ENCODE data around the gene TENM3. TPM values are rescaled to one million over a fixed set of nuclear protein-coding genes. Genes with fewer than 3 reads are reported as not detected.

TENM3 gene
- total RNA-seq, 1 donor from 2014 or later: 124 TPM

GRCh38 chr4:182699201-182699600 lies 456.0 kb downstream of the TENM3 start:
- Mint-ChIP-seq H3K4me1 (ENCODE audit: low read depth, unreplicated experiment) (peaks cover 6% of the 10 kb centered on the region), H3K9me3 (ENCODE audit: unreplicated experiment) (no peaks in the 10 kb centered on the region), H3K27ac (ENCODE audit: unreplicated experiment) (no peak overlapping the region), H3K4me3 (ENCODE audit: unreplicated experiment) (no peak overlapping the region), H3K36me3 (ENCODE audit: unreplicated experiment) (no peaks in the 10 kb centered on the region), H3K27me3 (ENCODE audit: unreplicated experiment) (no peaks in the 10 kb centered on the region)
- no peak for DNase-seq
- TF ChIP-seq CTCF (IDR thresholded peaks at IDR 0.05; ENCODE audit: partially characterized antibody, unreplicated experiment): no peak

- Mint-ChIP-seq H3K9me3 (ENCODE audit: unreplicated experiment) (no peaks in the 10 kb centered on the region), H3K36me3 (ENCODE audit: unreplicated experiment) (no peaks in the 10 kb centered on the region), H3K4me1 (ENCODE audit: low read depth, unreplicated experiment) (peaks cover 6% of the 10 kb centered on the region), H3K4me3 (ENCODE audit: unreplicated experiment) (no peak overlapping the region), H3K27ac (ENCODE audit: unreplicated experiment) (no peak overlapping the region), H3K27me3 (ENCODE audit: unreplicated experiment) (no peaks in the 10 kb centered on the region)
- TF ChIP-seq CTCF (IDR thresholded peaks at IDR 0.05; ENCODE audit: partially characterized antibody, unreplicated experiment): no peak
- DNase-seq: no peak
Observed at GRCh38 chr4:182699795-182700194, 456.6 kb downstream of the TENM3 start.

DNA sequence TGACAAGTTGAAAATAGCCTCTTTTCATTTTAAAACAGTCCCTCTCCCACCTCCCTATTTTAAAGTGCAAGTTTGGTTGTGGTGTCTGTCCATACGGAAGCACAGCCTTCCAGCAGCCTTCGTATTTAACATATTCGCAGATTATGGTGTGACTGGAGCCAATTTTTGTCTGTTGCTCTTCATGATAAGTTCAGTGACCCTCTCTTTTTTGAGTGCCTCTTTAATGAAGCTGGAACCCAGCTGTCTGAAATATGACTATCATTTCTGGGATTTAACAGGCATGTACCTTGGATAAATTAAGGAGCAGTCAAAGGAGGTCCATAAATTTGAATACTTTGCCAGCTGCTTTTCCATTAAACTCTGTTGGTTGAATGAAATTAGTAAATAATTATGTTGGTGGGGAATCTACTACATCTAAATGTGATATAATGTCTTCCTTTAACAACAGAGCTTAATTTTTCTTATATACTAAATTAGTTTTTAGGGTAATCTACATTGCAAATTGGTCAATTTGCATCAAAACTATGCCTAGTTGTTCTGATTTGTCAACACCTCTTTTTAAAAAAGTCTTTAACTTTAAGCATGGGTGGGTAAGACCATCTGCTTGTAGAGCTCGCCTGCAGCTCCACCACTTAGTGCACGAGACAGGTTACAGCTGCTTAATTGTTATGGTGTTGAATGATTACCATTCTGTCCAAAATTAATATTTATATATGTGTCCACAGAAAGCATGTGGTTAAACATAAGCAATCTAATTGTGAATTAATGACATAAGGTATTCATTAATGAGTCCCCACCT lies 457.4 kb downstream of the TENM3 start:
- no peak for DNase-seq
- H3K36me3 Mint-ChIP-seq (ENCODE audit: unreplicated experiment): no peaks in the 10 kb centered on the region
- H3K4me3 Mint-ChIP-seq (ENCODE audit: unreplicated experiment): no peak overlapping the region
- H3K9me3 Mint-ChIP-seq (ENCODE audit: unreplicated experiment): no peaks in the 10 kb centered on the region
- TF ChIP-seq CTCF (IDR thresholded peaks at IDR 0.05; ENCODE audit: partially characterized antibody, unreplicated experiment): no peak
- H3K27ac Mint-ChIP-seq (ENCODE audit: unreplicated experiment): no peak overlapping the region
- peaks cover 6% of the 10 kb centered on the region for H3K4me1 Mint-ChIP-seq (ENCODE audit: low read depth, unreplicated experiment)
- no peaks in the 10 kb centered on the region for H3K27me3 Mint-ChIP-seq (ENCODE audit: unreplicated experiment)

DNA sequence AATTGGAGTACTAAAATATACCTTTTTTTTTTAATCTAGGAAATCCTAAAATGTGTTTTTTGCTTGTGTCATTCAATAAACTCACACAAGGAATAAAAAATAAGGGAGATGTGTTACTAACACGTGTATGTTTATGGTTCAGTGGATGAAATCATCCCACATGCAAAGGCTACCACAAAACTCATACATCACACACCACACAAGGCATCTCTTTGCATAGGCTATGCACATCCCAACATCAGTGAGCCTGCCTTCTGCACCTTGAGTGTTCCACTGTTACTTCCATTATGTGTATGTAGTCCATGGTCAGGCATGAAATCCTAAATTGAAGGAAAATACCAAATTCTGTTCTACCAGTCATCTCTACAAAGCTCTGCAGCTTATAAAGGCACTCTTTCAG lies 460.9 kb downstream of the TENM3 start:
- no peak overlapping the region for H3K4me3 Mint-ChIP-seq (ENCODE audit: unreplicated experiment)
- H3K4me1 Mint-ChIP-seq (ENCODE audit: low read depth, unreplicated experiment): peaks cover 6% of the 10 kb centered on the region
- DNase-seq: no peak
- H3K9me3 Mint-ChIP-seq (ENCODE audit: unreplicated experiment): no peaks in the 10 kb centered on the region
- no peak overlapping the region for H3K27ac Mint-ChIP-seq (ENCODE audit: unreplicated experiment)
- H3K36me3 Mint-ChIP-seq (ENCODE audit: unreplicated experiment): no peaks in the 10 kb centered on the region
- no peak for TF ChIP-seq CTCF (IDR thresholded peaks at IDR 0.05; ENCODE audit: partially characterized antibody, unreplicated experiment)
- no peaks in the 10 kb centered on the region for H3K27me3 Mint-ChIP-seq (ENCODE audit: unreplicated experiment)

DNA sequence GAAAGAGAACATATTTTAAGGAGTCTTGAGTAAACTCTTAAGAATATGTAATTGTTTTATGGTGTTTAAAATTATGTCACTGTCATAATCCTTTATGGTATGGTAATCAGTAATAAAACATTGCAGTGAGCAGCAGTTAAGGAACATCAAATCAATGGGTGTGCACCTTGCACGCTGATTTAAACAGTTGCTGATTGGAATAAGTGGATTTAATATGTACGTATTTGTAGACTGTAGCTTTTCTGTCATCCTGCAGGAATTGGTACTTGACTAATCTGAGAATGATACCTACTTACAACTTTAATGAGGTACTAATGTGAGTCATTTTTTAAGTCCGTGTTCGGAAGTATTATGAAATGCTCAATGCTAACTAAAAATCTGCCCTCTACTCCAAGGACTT lies 461.7 kb downstream of the TENM3 start:
- peaks cover 6% of the 10 kb centered on the region for H3K4me1 Mint-ChIP-seq (ENCODE audit: low read depth, unreplicated experiment)
- no peaks in the 10 kb centered on the region for H3K36me3 Mint-ChIP-seq (ENCODE audit: unreplicated experiment)

More for the DNA sequence above, 461.7 kb downstream of the TENM3 start:
- TF ChIP-seq CTCF (IDR thresholded peaks at IDR 0.05; ENCODE audit: partially characterized antibody, unreplicated experiment): no peak
- Mint-ChIP-seq H3K9me3 (ENCODE audit: unreplicated experiment) (no peaks in the 10 kb centered on the region), H3K27ac (ENCODE audit: unreplicated experiment) (no peak overlapping the region), H3K27me3 (ENCODE audit: unreplicated experiment) (no peaks in the 10 kb centered on the region), H3K4me3 (ENCODE audit: unreplicated experiment) (no peak overlapping the region)
- no peak for DNase-seq

Data from glutamatergic neuron (in vitro differentiated cells).